Suprapubic skin (tissue), 4 donors: ENCODE data around the gene RALGDS. TPM values are rescaled to one million over a fixed set of nuclear protein-coding genes. Genes with fewer than 3 reads are reported as not detected.
"Not testable (repeated sequence)": the region's sequence is repeated elsewhere in the genome, so short reads cannot be mapped to it uniquely, and the experiment has no call there.

Source experiments
- DNase-seq, 2 donors: peaks; one replicate each; pipeline ENCODE4 v3.0.0-alpha.2; 2019; ENCODE audit warnings: low spot score in 2 of 2
- H3K27ac ChIP-seq: fragments of 200-600 bp; sonication (generic); one replicate; pipeline ENCODE4 v1.5.1; 2019
- H3K27me3 ChIP-seq: fragments of 200-600 bp; sonication (generic); one replicate; pipeline ENCODE4 v1.5.1; 2019
- H3K36me3 ChIP-seq: fragments of 200-600 bp; sonication (generic); one replicate; pipeline ENCODE4 v1.5.1; 2019
- H3K4me1 ChIP-seq: fragments of 200-600 bp; sonication (generic); one replicate; pipeline ENCODE4 v1.5.1; 2019
- H3K4me3 ChIP-seq: fragments of 200-600 bp; sonication (generic); one replicate; pipeline ENCODE4 v1.5.1; 2019; ENCODE audit warnings: mild to moderate bottlenecking
- H3K9me3 ChIP-seq: fragments of 200-600 bp; sonication (generic); one replicate; pipeline ENCODE4 v1.5.1; 2019
- CTCF ChIP-seq, 2 donors: fragments of 200-600 bp in 1 of 2; fragments of 450-650 bp in 1 of 2; sonication (generic) in 1 of 2; IDR thresholded peaks; one replicate each; pipeline ENCODE4 v1.5.1; 2016 to 2019; ENCODE audit warnings: antibody characterized with exemption in 2 of 2, mild to moderate bottlenecking in 1 of 2, moderate library complexity in 1 of 2
- EP300 ChIP-seq: sonication (generic); formaldehyde crosslinking; IDR thresholded peaks from one replicate; pipeline ENCODE4 v1.6.1; 2017; ENCODE audit warnings: antibody characterized with exemption
- POLR2A ChIP-seq, 2 donors: fragments of 450-650 bp; IDR thresholded peaks; one replicate each; pipeline ENCODE4 v1.6.1; 2017; ENCODE audit warnings: antibody characterized with exemption in 2 of 2, mild to moderate bottlenecking in 2 of 2, moderate library complexity in 2 of 2
- POLR2AphosphoS5 ChIP-seq, 3 donors: sonication (generic); formaldehyde crosslinking; IDR thresholded peaks; one replicate each; pipeline ENCODE4 v1.6.1; 2017; ENCODE audit warnings: antibody characterized with exemption in 3 of 3
- WGBS: methylation state at CpG from one replicate; pipeline ENCODE4 v1.1.5; 2018; 5-methylcytosine and 5-hydroxymethylcytosine counted together
- total RNA-seq, 4 donors: library from RNA; depleted of rRNA; stranded (reverse); fragments of >200 nt; gene quantifications; one replicate each; pipeline ENCODE4 v1.1.0, GENCODE V29; 2016

Gene RALGDS
- 100 to 1,000 TPM; 173 to 244 (median 212) TPM for total RNA-seq

GRCh38 chr9:133121198-133121914 lies at the start of gene RALGDS:
Gene RALGDS (minus strand): TSS chr9:133121240. CDS start chr9:133121154, 86 bp downstream.
- Histone ChIP-seq H3K4me1 (peaks cover 87% of the 10 kb centered on the region), H3K36me3 (no peaks in the 10 kb centered on the region), H3K4me3 (peak within 1 kb of the TSS; percentile 93), H3K27me3 (no peaks in the 10 kb centered on the region), H3K27ac (peak within 1 kb of the TSS; percentile 98), H3K9me3 (no peaks in the 10 kb centered on the region)
- peak; percentile 94 for DNase-seq
- 13% methylated on average over 17 of the region's 53 CpGs for WGBS
- TF ChIP-seq POLR2A (IDR thresholded peaks at IDR 0.05) (no peak), POLR2AphosphoS5 (IDR thresholded peaks at IDR 0.05) (peak in 1 of 3 donors; percentile 60)

DNA sequence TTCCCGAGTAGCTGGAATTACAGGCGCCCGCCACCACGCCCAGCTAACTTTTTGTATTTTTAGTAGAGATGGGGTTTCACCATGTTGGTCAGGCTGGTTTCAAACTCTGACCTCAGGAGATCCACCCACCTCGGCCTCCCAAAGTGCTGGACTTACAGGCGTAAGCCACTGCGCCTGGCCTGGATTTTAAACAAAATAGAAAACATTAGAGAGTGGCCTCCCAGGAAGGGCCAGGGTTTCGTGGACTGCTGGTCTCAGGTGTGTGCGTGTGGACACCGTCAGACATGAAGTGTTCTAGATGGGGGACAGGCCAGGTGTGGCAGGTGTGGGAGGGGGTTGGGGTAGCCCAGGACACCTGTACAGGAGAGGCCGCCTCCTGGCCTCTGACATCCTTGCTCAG lies 49.7 kb upstream of the RALGDS start:
- H3K9me3 ChIP-seq, result no peaks in the 10 kb centered on the region
- H3K36me3 ChIP-seq, result no peaks in the 10 kb centered on the region
- no peak overlapping the region for H3K4me3 ChIP-seq
- no peaks in the 10 kb centered on the region for H3K4me1 ChIP-seq
- DNase-seq, result peak in 1 of 2 donors; percentile 56
- H3K27me3 ChIP-seq, result peaks cover 10% of the 10 kb centered on the region
- no peak overlapping the region for H3K27ac ChIP-seq
- no peak for TF ChIP-seq CTCF (IDR thresholded peaks at IDR 0.05)
- TF ChIP-seq POLR2AphosphoS5 (IDR thresholded peaks at IDR 0.05), result no peak
- no peak for TF ChIP-seq EP300
- no peak for TF ChIP-seq POLR2A (IDR thresholded peaks at IDR 0.05)
- WGBS, result 85% methylated on average over 11 of the region's 11 CpGs

DNA sequence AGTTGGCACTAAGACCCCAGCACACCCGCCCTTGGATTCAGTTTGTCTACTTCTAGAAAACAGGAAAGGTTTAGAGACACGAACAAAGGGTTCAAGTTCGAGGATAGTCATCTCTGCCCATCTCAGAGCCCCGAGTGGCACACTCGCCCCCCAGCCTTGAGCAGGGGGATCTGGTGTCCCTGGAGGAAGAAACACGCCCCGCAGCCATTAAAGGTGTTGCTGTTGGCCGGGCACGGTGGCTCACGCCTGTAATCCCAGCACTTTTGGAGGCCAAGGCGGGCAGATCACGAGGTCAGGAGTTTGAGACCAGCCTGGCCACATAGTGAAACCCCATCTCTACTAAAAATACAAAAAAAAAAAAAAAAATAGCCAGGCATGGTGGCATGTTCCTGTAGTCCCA lies 48.6 kb upstream of the RALGDS start:
- H3K4me3 ChIP-seq, H3K27ac ChIP-seq, DNase-seq, H3K4me1 ChIP-seq, H3K27me3 ChIP-seq, H3K36me3 ChIP-seq, H3K9me3 ChIP-seq: not testable (repeated sequence)
- 93% methylated on average over 12 of the region's 12 CpGs for WGBS

- Histone ChIP-seq H3K4me3 (no peak overlapping the region), H3K9me3 (no peaks in the 10 kb centered on the region), H3K36me3 (no peaks in the 10 kb centered on the region), H3K4me1 (peaks cover 6% of the 10 kb centered on the region), H3K27ac (no peak overlapping the region), H3K27me3 (peaks cover 10% of the 10 kb centered on the region)
- WGBS, result 55% methylated on average over 11 of the region's 13 CpGs
- TF ChIP-seq CTCF (IDR thresholded peaks at IDR 0.05), result no peak
- no peak for TF ChIP-seq POLR2A (IDR thresholded peaks at IDR 0.05)
- no peak for TF ChIP-seq EP300
- no peak for TF ChIP-seq POLR2AphosphoS5 (IDR thresholded peaks at IDR 0.05)
- DNase-seq, result no peak
Observed at GRCh38 chr9:133169102-133169501, 48.1 kb upstream of the RALGDS start.

GRCh38 chr9:133168432-133168831 lies 47.4 kb upstream of the RALGDS start:
- Histone ChIP-seq H3K27ac (no peak overlapping the region), H3K4me3 (no peak overlapping the region), H3K9me3 (no peaks in the 10 kb centered on the region), H3K36me3 (no peaks in the 10 kb centered on the region), H3K27me3 (peaks cover 13% of the 10 kb centered on the region), H3K4me1 (peaks cover 12% of the 10 kb centered on the region)
- WGBS, result 71% methylated on average over 6 of the region's 6 CpGs
- DNase-seq, result no peak
- no peak for TF ChIP-seq POLR2AphosphoS5 (IDR thresholded peaks at IDR 0.05)
- TF ChIP-seq EP300, result no peak
- no peak for TF ChIP-seq POLR2A (IDR thresholded peaks at IDR 0.05)
- no peak for TF ChIP-seq CTCF (IDR thresholded peaks at IDR 0.05)

DNA sequence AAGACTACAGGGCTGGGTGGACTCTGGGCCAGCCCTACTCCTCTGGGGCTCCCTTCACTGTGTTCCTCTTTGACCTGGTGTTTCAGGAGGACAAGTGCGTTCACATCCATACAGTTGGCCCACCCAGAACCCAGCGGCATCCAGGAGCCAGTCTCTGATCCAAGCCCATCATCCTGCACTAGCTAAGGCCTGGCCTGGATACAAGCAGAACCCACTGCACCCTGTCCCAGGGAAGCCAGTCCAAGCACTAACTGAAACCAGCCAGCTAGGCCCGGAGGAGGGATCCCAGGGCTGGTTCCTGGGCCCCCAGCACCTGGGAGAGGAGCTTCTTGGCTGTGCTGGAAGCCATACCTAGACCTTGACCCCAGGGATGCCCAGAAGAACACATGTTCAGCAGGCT lies 46.7 kb upstream of the RALGDS start:
- Histone ChIP-seq H3K27ac (no peak overlapping the region), H3K36me3 (no peaks in the 10 kb centered on the region), H3K27me3 (peaks cover 16% of the 10 kb centered on the region), H3K4me1 (peaks cover 19% of the 10 kb centered on the region), H3K4me3 (no peak overlapping the region), H3K9me3 (no peaks in the 10 kb centered on the region)
- TF ChIP-seq EP300, result no peak
- DNase-seq, result no peak
- WGBS, result 87% methylated on average over 3 of the region's 3 CpGs
